Measurements from ENCODE around the gene C3orf22.

Gene C3orf22

GRCh38 chr3:126518779-126519177 lies 40.0 kb downstream of the C3orf22 start (continued):
- no peak for TF ChIP-seq ATF2 (tag by site-specific recombination; IDR thresholded peaks at IDR 0.05; ENCODE audit: low read depth)
- no peak for TF ChIP-seq ZNF701 (tag by site-specific recombination; IDR thresholded peaks at IDR 0.05)
- TF ChIP-seq ZNF423 (tag by site-specific recombination; IDR thresholded peaks at IDR 0.05) = no peak
- TF ChIP-seq GLIS2 (tag by site-specific recombination; IDR thresholded peaks at IDR 0.05) = no peak
- TF ChIP-seq ZNF624 (tag by site-specific recombination; IDR thresholded peaks at IDR 0.05) = no peak

GRCh38 chr3:126517986-126518778 lies 40.5 kb downstream of the C3orf22 start:
- CTCF ChIA-PET = interaction anchor here (0.5 to 0.7 kb wide), 2 partner anchors 51 to 229 kb away, joined by 3 read pairs; no protein-coding TSS in a partner anchor
- POLR2A ChIA-PET = no interaction called here
- Histone ChIP-seq H3K9me3 (ENCODE audit: control insufficient read depth, insufficient read depth, low read depth, low read length) (no peaks in the 10 kb centered on the region), H3K4me3 (ENCODE audit: low read depth, low read length) (no peak overlapping the region), H3K27ac (ENCODE audit: extremely low read depth, low read depth, low read length) (no peak overlapping the region), H3K36me3 (ENCODE audit: control insufficient read depth in 2 of 2, insufficient read depth in 1 of 2, low read length in 2 of 2) (no peaks in the 10 kb centered on the region), H3K4me1 (ENCODE audit: control insufficient read depth, insufficient read depth, low read length) (no peaks in the 10 kb centered on the region)
- TF ChIP-seq ZBTB7A (tag by site-specific recombination; IDR thresholded peaks at IDR 0.05; ENCODE audit: low read depth) (no peak), SP3 (tag by site-specific recombination; IDR thresholded peaks at IDR 0.05) (no peak), ZNF514 (tag by site-specific recombination; IDR thresholded peaks at IDR 0.05) (no peak), ZNF2 (tag by site-specific recombination; IDR thresholded peaks at IDR 0.05) (no peak), CTCF (tag by site-specific recombination; IDR thresholded peaks at IDR 0.05) (no peak), ZNF518A (tag by site-specific recombination; conservative IDR thresholded peaks at IDR 0.05; ENCODE audit: low read depth) (no peak), ATF2 (tag by site-specific recombination; IDR thresholded peaks at IDR 0.05; ENCODE audit: low read depth) (no peak), ZNF335 (tag by site-specific recombination; conservative IDR thresholded peaks at IDR 0.05) (no peak), ZNF175 (tag by site-specific recombination; IDR thresholded peaks at IDR 0.05) (no peak), ZNF670 (tag by site-specific recombination; IDR thresholded peaks at IDR 0.05; ENCODE audit: low read depth) (no peak), ZNF561 (tag by site-specific recombination; IDR thresholded peaks at IDR 0.05; ENCODE audit: borderline replicate concordance) (no peak), ZFP37 (tag by site-specific recombination; IDR thresholded peaks at IDR 0.05) (no peak), ZBTB11 (tag by site-specific recombination; conservative IDR thresholded peaks at IDR 0.05; ENCODE audit: low read depth) (no peak), PRDM10 (tag by site-specific recombination; IDR thresholded peaks at IDR 0.05) (no peak)
